Activated CD4-positive, CD25-positive, alpha-beta regulatory T cell (primary cell): Measurements from ENCODE around the gene OAS2.

Source experiments
- DNase-seq, 4 experiments: peaks; one replicate each; lab custom pipeline; 2025; lab: John Stamatoyannopoulos, UW

OAS2 gene

GRCh38 chr12:112978163-112979040, at the start of gene OAS2:
OAS2 (plus strand) TSS chr12:112978519; CDS start chr12:112978609, 90 bp downstream.
- DNase-seq, result peak; percentile 49 to 76 (median 62)

- DNase-seq, result no peak
Measured at GRCh38 chr12:112928978-112929377, 49.3 kb upstream of the OAS2 start.

- DNase-seq, result no peak
Measured at GRCh38 chr12:112929715-112930114, 48.6 kb upstream of the OAS2 start.

- no peak for DNase-seq
Measured at GRCh38 chr12:112930350-112930749, 48.0 kb upstream of the OAS2 start.

- no peak for DNase-seq
Measured at GRCh38 chr12:112932485-112933128, 45.7 kb upstream of the OAS2 start.

GRCh38 chr12:112933129-112933505, 45.2 kb upstream of the OAS2 start:
- no peak for DNase-seq

GRCh38 chr12:112936264-112936663, 42.1 kb upstream of the OAS2 start:
- DNase-seq, result no peak

GRCh38 chr12:112936927-112937326, 41.4 kb upstream of the OAS2 start:
- DNase-seq, result no peak

- peak; percentile 15 to 47 (median 25) for DNase-seq
Measured at GRCh38 chr12:112937741-112938719, 40.3 kb upstream of the OAS2 start, which contains the start of gene OAS3. OAS3 (plus strand) TSS chr12:112938474; CDS start chr12:112938531, 57 bp downstream.

GRCh38 chr12:112938751-112939150, 39.6 kb upstream of the OAS2 start:
- no peak for DNase-seq

GRCh38 chr12:112939761-112940381, 38.4 kb upstream of the OAS2 start:
- no peak for DNase-seq

GRCh38 chr12:112941528-112942335, 36.6 kb upstream of the OAS2 start:
- DNase-seq, result no peak

GRCh38 chr12:112942572-112942971, 35.7 kb upstream of the OAS2 start:
- DNase-seq, result no peak

GRCh38 chr12:112944024-112944690, 34.2 kb upstream of the OAS2 start:
- DNase-seq, result no peak

- DNase-seq, result no peak
Measured at GRCh38 chr12:112945515-112945914, 32.8 kb upstream of the OAS2 start.

GRCh38 chr12:112946236-112947000, 31.9 kb upstream of the OAS2 start:
- DNase-seq, result no peak

GRCh38 chr12:112947314-112947713, 31.0 kb upstream of the OAS2 start:
- no peak for DNase-seq

GRCh38 chr12:112947761-112948160, 30.6 kb upstream of the OAS2 start:
- DNase-seq, result no peak

GRCh38 chr12:112948806-112949205, 29.5 kb upstream of the OAS2 start:
- DNase-seq, result no peak
